DMS79 treated with DMSO at 0.1 percent for 48 hours (cell line): ENCODE results near the gene TRIM4.
"Not testable (repeated sequence)": the region's sequence is repeated elsewhere in the genome, so short reads cannot be mapped to it uniquely, and the experiment has no call there.

ENCODE experiments used
- DNase-seq: peaks from one replicate; lab custom pipeline; 2025; lab: John Stamatoyannopoulos, UW

TRIM4 gene

GRCh38 chr7:99920149-99920548 lies 819 bp upstream of the TRIM4 start:
- DNase-seq = no peak

DNA sequence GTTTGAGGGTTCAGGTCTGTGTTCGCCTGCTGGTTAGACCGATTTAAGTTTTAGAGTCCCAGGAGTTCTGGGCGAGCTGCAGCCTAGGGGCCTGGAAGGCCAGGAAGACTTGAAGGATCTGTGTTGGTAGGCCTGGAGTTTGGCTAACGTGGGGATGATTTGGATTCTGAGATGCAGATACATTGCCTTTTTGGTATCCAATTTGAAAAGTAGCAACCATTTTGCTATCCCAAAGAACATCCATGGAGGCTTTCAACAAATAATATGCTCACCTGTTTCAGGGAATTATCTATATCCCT lies 433 bp upstream of the TRIM4 start:
- DNase-seq = no peak

- no peak for DNase-seq
Measured at GRCh38 chr7:99910976-99911375, 8.4 kb downstream of the TRIM4 start.

DNA sequence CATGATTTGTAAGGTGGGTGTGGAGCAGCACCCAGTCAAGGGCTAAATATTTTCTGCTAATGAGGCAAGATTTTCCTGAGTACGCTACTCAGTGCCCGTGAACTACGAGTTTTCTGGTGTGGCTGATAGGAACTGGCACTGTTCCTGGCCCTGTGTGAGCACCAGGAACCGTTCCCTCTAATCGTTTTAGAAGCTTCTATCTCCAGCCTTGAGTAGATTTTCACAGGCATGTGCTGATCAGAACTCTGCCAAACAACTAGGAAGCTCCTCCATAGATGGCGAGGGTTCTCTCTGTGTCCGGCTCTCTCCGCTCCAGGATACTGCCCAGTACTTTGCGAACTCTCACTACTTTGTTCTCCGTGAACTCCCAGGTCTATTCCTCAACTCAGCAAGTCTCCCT lies 17.7 kb downstream of the TRIM4 start:
- no peak for DNase-seq

- no peak for DNase-seq
Measured at GRCh38 chr7:99899830-99900519, 19.4 kb downstream of the TRIM4 start.

- no peak for DNase-seq
Measured at GRCh38 chr7:99898836-99899235, 20.5 kb downstream of the TRIM4 start.

DNA sequence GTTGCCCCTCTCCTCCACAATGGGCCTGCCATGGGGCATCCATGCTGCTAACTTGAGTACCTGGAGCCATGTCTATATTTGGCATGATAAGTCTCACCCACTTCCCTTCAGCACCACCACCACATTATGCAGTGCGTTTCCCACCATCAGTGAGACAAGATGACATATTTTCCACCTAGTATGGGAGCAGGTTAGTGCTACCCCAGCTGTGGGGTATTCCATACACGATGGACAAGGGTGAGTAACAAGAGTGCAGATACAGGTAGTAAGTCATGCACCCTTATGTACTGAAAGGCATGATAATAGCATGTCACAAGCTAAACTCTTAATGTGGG lies 21.3 kb downstream of the TRIM4 start:
- no peak for DNase-seq

GRCh38 chr7:99897322-99898022 lies 21.9 kb downstream of the TRIM4 start:
- no peak for DNase-seq

DNA sequence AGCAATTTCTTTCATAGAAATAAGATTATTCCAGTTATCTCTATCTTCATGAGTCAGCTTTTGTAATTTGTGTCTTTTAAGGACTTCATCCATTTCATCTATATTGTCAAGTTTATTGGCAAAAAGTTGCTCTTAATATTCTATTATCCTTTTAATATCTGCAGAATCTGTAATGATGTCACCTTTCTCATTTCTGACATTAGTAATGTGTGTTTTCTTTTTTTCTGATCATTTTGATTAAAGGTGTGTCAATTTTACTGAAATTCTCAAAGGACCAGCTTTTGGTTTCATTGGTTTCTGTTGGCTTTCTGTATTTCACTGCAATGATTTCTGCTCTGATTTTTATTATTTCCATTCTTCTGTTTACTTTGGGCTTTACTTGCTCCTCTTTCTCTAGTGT lies 24.6 kb downstream of the TRIM4 start:
- DNase-seq = no peak

- DNase-seq = no peak
Measured at GRCh38 chr7:99893280-99893679, 26.1 kb downstream of the TRIM4 start.

DNA sequence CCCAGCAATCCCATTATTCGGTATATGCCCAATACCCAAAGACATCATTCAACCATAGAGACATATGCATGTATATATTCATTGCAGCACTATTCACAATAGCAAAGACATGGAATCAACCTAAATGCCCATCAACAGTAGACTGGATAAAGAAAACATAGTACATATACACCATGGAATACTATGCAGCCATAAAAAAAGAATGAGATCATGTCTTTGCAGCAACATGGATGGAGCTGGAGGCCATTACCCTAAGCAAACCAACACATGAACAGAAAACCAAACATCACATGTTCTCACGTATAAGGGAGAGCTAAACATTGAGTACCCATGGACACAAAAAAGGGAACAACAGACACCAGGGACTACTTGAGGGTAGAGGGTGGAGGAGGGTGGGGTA lies 29.0 kb downstream of the TRIM4 start:
- not testable (repeated sequence) for DNase-seq

- not testable (repeated sequence) for DNase-seq
Measured at GRCh38 chr7:99888366-99888765, 31.0 kb downstream of the TRIM4 start.

- no peak for DNase-seq
Measured at GRCh38 chr7:99881370-99881769, 38.0 kb downstream of the TRIM4 start.

GRCh38 chr7:99876933-99877332 lies 42.4 kb downstream of the TRIM4 start, which contains the start of gene OR2AE1:
Gene OR2AE1 (minus strand): TSS chr7:99877033. CDS start chr7:99877033, 0 bp downstream.
- DNase-seq = no peak

DNA sequence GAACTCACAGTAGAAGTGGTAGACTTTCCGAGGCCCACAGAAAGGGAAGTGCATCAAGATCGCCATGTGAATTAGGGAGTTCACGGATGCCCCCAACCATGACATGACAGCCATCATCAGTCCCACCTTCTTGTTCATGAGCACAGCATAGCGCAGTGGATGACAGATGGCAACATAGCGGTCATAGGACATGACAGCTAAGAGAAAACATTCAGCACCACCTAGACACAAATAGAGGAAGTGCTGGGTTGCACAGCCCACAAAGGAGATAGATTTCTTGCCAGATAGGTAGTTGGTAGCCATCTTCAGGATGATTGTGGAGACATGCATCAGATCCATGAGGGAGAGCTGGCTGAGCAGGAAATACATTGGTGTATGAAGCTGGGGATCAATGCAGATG lies 42.8 kb downstream of the TRIM4 start:
- no peak for DNase-seq

GRCh38 chr7:99868246-99868645 lies 51.1 kb downstream of the TRIM4 start:
- DNase-seq = no peak

GRCh38 chr7:99867477-99867876 lies 51.9 kb downstream of the TRIM4 start:
- not testable (repeated sequence) for DNase-seq

- DNase-seq = no peak
Measured at GRCh38 chr7:99863847-99864440, 55.4 kb downstream of the TRIM4 start.

GRCh38 chr7:99860281-99861127 lies 58.8 kb downstream of the TRIM4 start:
- DNase-seq = no peak

GRCh38 chr7:99855236-99855635 lies 64.1 kb downstream of the TRIM4 start:
- DNase-seq = no peak

DNA sequence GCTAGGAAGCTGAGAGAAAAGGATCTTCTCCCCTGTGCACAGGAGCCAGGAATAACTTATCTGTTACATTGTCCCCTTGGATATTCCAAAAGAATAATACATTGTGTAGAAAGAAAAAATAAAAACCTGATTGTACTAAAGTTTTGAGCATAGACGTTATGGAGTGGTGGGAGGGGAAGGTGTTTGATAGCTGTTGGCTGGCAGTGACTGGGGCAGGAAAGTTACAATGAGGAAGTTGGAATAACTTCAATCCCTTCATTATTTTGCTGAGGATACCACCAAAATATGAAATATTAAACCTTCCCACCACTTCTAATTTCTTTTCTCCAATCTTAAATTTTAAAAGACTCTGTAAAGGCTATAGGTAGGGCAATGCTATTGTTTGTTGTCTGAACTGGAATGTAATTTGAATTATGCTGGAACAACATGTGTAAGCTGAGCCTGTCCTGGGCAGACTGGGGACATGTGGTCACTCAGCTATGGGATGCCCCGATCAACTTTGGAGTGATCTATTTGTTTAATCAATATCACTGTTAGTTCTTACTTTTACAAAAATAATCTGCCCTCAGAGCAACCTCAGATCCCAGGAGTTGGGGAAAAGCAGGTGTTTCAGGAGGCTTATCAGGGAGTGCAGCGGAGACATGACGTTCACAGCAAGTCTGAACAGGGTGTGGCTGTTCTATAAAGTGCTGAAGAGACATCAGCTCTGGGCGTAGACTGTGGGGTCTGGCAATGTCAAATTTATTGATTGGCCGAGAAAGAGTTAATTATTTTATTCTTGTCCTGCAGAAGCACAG lies 70.7 kb downstream of the TRIM4 start:
- no peak for DNase-seq

- DNase-seq = no peak
Measured at GRCh38 chr7:99844328-99844727, 75.0 kb downstream of the TRIM4 start.
